K562 (cell line): ENCODE measurements around the gene SAMD14. TPM values are rescaled to one million over a fixed set of nuclear protein-coding genes. Genes with fewer than 3 reads are reported as not detected.

Experiments
- ATF1 ChIP-seq, 2 experiments: fragments of 450-650 bp in 1 of 2; IDR thresholded peaks; 2 replicates each; pipeline ENCODE4 v1.6.1; 2016; ENCODE audit warnings: missing compliant biosample characterization in 1 of 2, missing genetic modification characterization in 1 of 2
- CTCF ChIP-seq, 3 experiments: IDR thresholded peaks in 2 of 3; conservative IDR thresholded peaks in 1 of 3; 2 replicates each; pipeline ENCODE4 v1.5.1; 2011 to 2012; ENCODE audit warnings: low read length in 3 of 3, mild to moderate bottlenecking in 3 of 3, control low read depth in 2 of 3, improper control_type of control experiment in 1 of 3, inconsistent platforms in 1 of 3, low read depth in 1 of 3, mixed read lengths in 1 of 3, moderate library complexity in 1 of 3; ENCODE audit not compliant: insufficient read depth in 2 of 3
- DPF2 ChIP-seq: fragments of 450-650 bp; IDR thresholded peaks from 2 replicates; pipeline ENCODE4 v1.6.1; 2016
- EP300 ChIP-seq: IDR thresholded peaks from 2 replicates; pipeline ENCODE4 v1.6.1; 2012; ENCODE audit warnings: low read length, improper control_type of control experiment
- FOXA3 ChIP-seq, 2 experiments: fragments of 450-650 bp in 1 of 2; sonication (generic) in 1 of 2; formaldehyde crosslinking; IDR thresholded peaks in 1 of 2; conservative IDR thresholded peaks in 1 of 2; 2 replicates each; pipeline versions ENCODE4 v1.4.0 to v1.8.0; 2020 to 2022; ENCODE audit warnings: mild to moderate bottlenecking in 2 of 2, missing genetic modification reagents in 1 of 2
- FOXP4 ChIP-seq: sonication (generic); formaldehyde crosslinking; IDR thresholded peaks from 2 replicates; pipeline ENCODE4 v1.8.0; 2022; ENCODE audit warnings: mild to moderate bottlenecking, missing genetic modification reagents, borderline replicate concordance
- HDAC1 ChIP-seq, 2 experiments: fragments of 450-650 bp; IDR thresholded peaks; 2 replicates each; pipeline ENCODE4 v1.6.1; 2016 to 2017; ENCODE audit warnings: inconsistent platforms in 1 of 2, mild to moderate bottlenecking in 1 of 2, moderate library complexity in 1 of 2
- KDM5B ChIP-seq: fragments of 200-600 bp; sonication (generic); IDR thresholded peaks from 2 replicates; pipeline ENCODE4 v1.6.1; 2012; ENCODE audit warnings: low read depth, mild to moderate bottlenecking, moderate library complexity, low read length, control low read depth, inconsistent platforms; ENCODE audit not compliant: insufficient replicate concordance
- NR4A1 ChIP-seq, 2 experiments: fragments of 250-450 bp in 1 of 2; fragments of 450-650 bp in 1 of 2; sonication (Bioruptor Pico) in 1 of 2; IDR thresholded peaks; 2 replicates each; pipeline versions ENCODE4 v1.4.0 to v1.6.1; 2016 to 2020; ENCODE audit warnings: mild to moderate bottlenecking in 2 of 2, missing compliant biosample characterization in 1 of 2, missing genetic modification characterization in 1 of 2, moderate library complexity in 1 of 2
- PREB ChIP-seq: sonication (generic); formaldehyde crosslinking; IDR thresholded peaks from 2 replicates; pipeline ENCODE4 v1.8.1; 2023; ENCODE audit warnings: mild to moderate bottlenecking, missing genetic modification reagents
- SMC3 ChIP-seq: conservative IDR thresholded peaks from 2 replicates; pipeline ENCODE4 v1.6.1; 2011; ENCODE audit warnings: low read depth, low read length, improper control_type of control experiment; ENCODE audit not compliant: insufficient read depth
- SP1 ChIP-seq: sonication (generic); formaldehyde crosslinking; IDR thresholded peaks from 2 replicates; pipeline ENCODE4 v1.8.1; 2022; ENCODE audit warnings: mild to moderate bottlenecking, missing genetic modification reagents
- ZKSCAN1 ChIP-seq: fragments of 150-350 bp; IDR thresholded peaks from 2 replicates; pipeline ENCODE4 v1.6.1; 2016; ENCODE audit warnings: low read depth, low read length
- ZNF589 ChIP-seq: fragments of 200-800 bp; sonication (Bioruptor generic); IDR thresholded peaks from 2 replicates; pipeline ENCODE4 v1.6.1; 2016; ENCODE audit warnings: low read depth, missing genetic modification characterization, missing compliant biosample characterization
- ZNF668 ChIP-seq: fragments of 250-450 bp; sonication (Bioruptor Pico); IDR thresholded peaks from 2 replicates; pipeline ENCODE4 v1.8.0; 2022; ENCODE audit warnings: mild to moderate bottlenecking, inconsistent platforms
- ZNF740 ChIP-seq, 3 experiments: fragments of 200-800 bp in 1 of 3; sonication (Bioruptor generic) in 1 of 3; sonication (generic) in 1 of 3; formaldehyde crosslinking in 1 of 3; IDR thresholded peaks; 2 replicates each; pipeline versions ENCODE4 v1.6.1 to v1.8.0; 2016 to 2022; ENCODE audit warnings: mild to moderate bottlenecking in 2 of 3, missing compliant biosample characterization in 2 of 3, missing genetic modification characterization in 2 of 3, missing genetic modification reagents in 1 of 3
- ZNF75A ChIP-seq: fragments of 450-650 bp; formaldehyde crosslinking; IDR thresholded peaks from 2 replicates; pipeline ENCODE4 v1.4.0; 2020; ENCODE audit warnings: mild to moderate bottlenecking
- ZNF76 ChIP-seq: fragments of 250-450 bp; sonication (Bioruptor Pico); IDR thresholded peaks from 2 replicates; pipeline ENCODE4 v1.4.0; 2020; ENCODE audit warnings: mild to moderate bottlenecking, moderate library complexity, borderline replicate concordance
- ZSCAN32 ChIP-seq: fragments of 450-650 bp; formaldehyde crosslinking; IDR thresholded peaks from 2 replicates; pipeline ENCODE4 v1.4.0; 2020; ENCODE audit warnings: mild to moderate bottlenecking, moderate library complexity
- polyA plus RNA-seq, 8 experiments: library from polyadenylated mRNA; depleted of rRNA in 4 of 8; stranded (reverse) in 5 of 8; unstranded in 3 of 8; fragments of >200 nt; fragmentation: Nextera tagmentation in 2 of 8; fragmentation: Illumina TruSeq in 1 of 8; extraction: Ambion mirVana in 2 of 8; extraction: Trizol in 1 of 8; gene quantifications; 2 replicates each; pipeline versions ENCODE4 v1.2.1 to v1.2.3, GENCODE V29; 2011 to 2014; ENCODE audit warnings: inconsistent platforms in 1 of 8, missing spikeins in 1 of 8
- total RNA-seq, 7 experiments: library from RNA; depleted of rRNA in 6 of 7; stranded (reverse); fragments of >200 nt in 6 of 7; fragmentation: Illumina TruSeq in 2 of 7; extraction: Trizol in 2 of 7; gene quantifications; 2 replicates each; pipeline versions ENCODE4 v1.2.1 to v1.2.3, GENCODE V29; 2011 to 2021; ENCODE audit warnings: low replicate concordance in 1 of 7

Gene SAMD14
- total and polyA plus RNA-seq, 9 of the 15 experiments (the other 6 are each of a cell fraction or from before 2014, with no cell fraction given): 0.04 to 0.07 TPM; not detected in 7

GRCh38 chr17:50177983-50178834, 48.2 kb upstream of the SAMD14 start (continued):
- TF ChIP-seq FOXP4: no peak
- no peak for TF ChIP-seq ZNF589 (CRISPR knock-in tag)
- TF ChIP-seq EP300: no peak
- no peak for TF ChIP-seq KDM5B
- TF ChIP-seq ZKSCAN1: no peak
- peak; percentile 67; the same call in 1 of the 2 replicates for TF ChIP-seq ZNF740 (CRISPR knock-in tag; IDR thresholded peaks at IDR 0.05)
- no peak for TF ChIP-seq ZNF740 (tag; IDR thresholded peaks at IDR 0.05)
- no peak for TF ChIP-seq PREB (CRISPR knock-in tag)
- TF ChIP-seq ZNF75A: no peak
- TF ChIP-seq DPF2: no peak; the same call in 1 of the 2 replicates
- TF ChIP-seq ZNF668 (CRISPR knock-in tag): no peak
- no peak for TF ChIP-seq ATF1 (CRISPR knock-in tag; IDR thresholded peaks at IDR 0.05)
- TF ChIP-seq ATF1 (tag; IDR thresholded peaks at IDR 0.05): 0 out of 2 replicates have a peak, but pooled peaks have one; percentile 33
- peak; percentile 27 for TF ChIP-seq SMC3
- no peak for TF ChIP-seq ZSCAN32 (CRISPR knock-in tag)
- peak in 1 of 2 experiments; percentile 63; a peak in 1 of 4 replicates for TF ChIP-seq HDAC1 (IDR thresholded peaks at IDR 0.05)
- 0 out of 4 replicates have a peak, but pooled peaks of 1 of the 2 experiments have one; percentile 39 for TF ChIP-seq FOXA3 (CRISPR knock-in tag; conservative IDR thresholded peaks at IDR 0.05 in 1 of 2, IDR thresholded peaks at IDR 0.05 in 1 of 2)
- 0 out of 2 replicates have a peak, but pooled peaks have one; percentile 24 for TF ChIP-seq SP1 (CRISPR knock-in tag)
- TF ChIP-seq ZNF76 (CRISPR knock-in tag): no peak
- no peak for TF ChIP-seq NR4A1 (CRISPR knock-in tag; IDR thresholded peaks at IDR 0.05)
- no peak for TF ChIP-seq NR4A1 (tag; IDR thresholded peaks at IDR 0.05)
- TF ChIP-seq CTCF (IDR thresholded peaks at IDR 0.05 in 2 of 3, conservative IDR thresholded peaks at IDR 0.05 in 1 of 3; ENCODE audit: insufficient read depth in 2 of 3, low read depth in 1 of 3, low read length in 3 of 3): peak; percentile 68 to 81 (median 79)
